Trophoblast cell (in vitro differentiated cells and primary cell): ENCODE results near the gene NR4A1.
A peak's percentile ranks its signal among the peaks of the same experiment; 100 is the strongest.

ENCODE experiments used
- DNase-seq, 2 donors: peaks; one replicate each; pipeline ENCODE4 v3.0.0-alpha.2; 2016
- H2AFZ ChIP-seq: 2 replicates; pipeline ENCODE4 v1.6.1; 2013; ENCODE audit warnings: low read length, moderate library complexity, mild to moderate bottlenecking; ENCODE audit not compliant: insufficient read depth, poor library complexity
- H2AK5ac ChIP-seq: 2 replicates; pipeline ENCODE4 v1.6.1; 2013; ENCODE audit warnings: mild to moderate bottlenecking, low read length
- H2BK120ac ChIP-seq: 2 replicates; pipeline ENCODE4 v1.6.1; 2013; ENCODE audit warnings: low read length, mild to moderate bottlenecking, moderate library complexity; ENCODE audit not compliant: insufficient read depth, poor library complexity
- H2BK12ac ChIP-seq: 2 replicates; pipeline ENCODE4 v1.6.1; 2013; ENCODE audit warnings: mild to moderate bottlenecking, low read length, moderate library complexity
- H2BK5ac ChIP-seq: 2 replicates; pipeline ENCODE4 v1.6.1; 2013; ENCODE audit warnings: low read length, low read depth, moderate library complexity, mild to moderate bottlenecking; ENCODE audit not compliant: poor library complexity
- H3K14ac ChIP-seq: 2 replicates; pipeline ENCODE4 v1.6.1; 2013; ENCODE audit warnings: mild to moderate bottlenecking, low read length
- H3K18ac ChIP-seq: 2 replicates; pipeline ENCODE4 v1.6.1; 2013; ENCODE audit warnings: mild to moderate bottlenecking, low read length
- H3K23ac ChIP-seq: 2 replicates; pipeline ENCODE4 v1.6.1; 2013; ENCODE audit warnings: low read length
- H3K27ac ChIP-seq: 2 replicates; pipeline ENCODE4 v1.5.1; 2013; ENCODE audit warnings: low read depth, mild to moderate bottlenecking, inconsistent platforms, low read length, moderate library complexity
- H3K27me3 ChIP-seq: 2 replicates; pipeline ENCODE4 v1.6.1; 2013; ENCODE audit warnings: inconsistent platforms, mild to moderate bottlenecking, low read length, moderate library complexity; ENCODE audit not compliant: insufficient read depth
- H3K36me3 ChIP-seq, 2 experiments: 1 replicate in 1 of 2; 2 replicates in 1 of 2; pipeline ENCODE4 v1.6.1; 2013; ENCODE audit warnings: low read length in 2 of 2, mild to moderate bottlenecking in 2 of 2, moderate library complexity in 1 of 2; ENCODE audit not compliant: insufficient read depth in 2 of 2, control insufficient read depth in 1 of 2
- H3K4ac ChIP-seq: 2 replicates; pipeline ENCODE4 v1.6.1; 2013; ENCODE audit warnings: low read depth, mild to moderate bottlenecking, low read length, moderate library complexity
- H3K4me1 ChIP-seq, 2 experiments: 1 replicate in 1 of 2; 2 replicates in 1 of 2; pipeline ENCODE4 v1.6.1; 2013; ENCODE audit warnings: low read length in 2 of 2, mild to moderate bottlenecking in 2 of 2, moderate library complexity in 1 of 2; ENCODE audit not compliant: insufficient read depth in 2 of 2, control insufficient read depth in 1 of 2
- H3K4me2 ChIP-seq: 2 replicates; pipeline ENCODE4 v1.6.1; 2013; ENCODE audit warnings: inconsistent platforms, mild to moderate bottlenecking, low read length, moderate library complexity
- H3K4me3 ChIP-seq: 2 replicates; pipeline ENCODE4 v1.5.1; 2013; ENCODE audit warnings: mild to moderate bottlenecking, low read depth, low read length, inconsistent platforms
- H3K79me1 ChIP-seq: one replicate; pipeline ENCODE4 v1.6.1; 2013; ENCODE audit warnings: low read length
- H3K79me2 ChIP-seq: 2 replicates; pipeline ENCODE4 v1.6.1; 2013; ENCODE audit warnings: low read length, mild to moderate bottlenecking; ENCODE audit not compliant: control insufficient read depth, insufficient read depth, poor library complexity
- H3K9ac ChIP-seq: 2 replicates; pipeline ENCODE4 v1.6.1; 2013; ENCODE audit warnings: mild to moderate bottlenecking, low read length
- H3K9me3 ChIP-seq: 2 replicates; pipeline ENCODE4 v1.6.1; 2013; ENCODE audit warnings: low read depth, mild to moderate bottlenecking, control low read depth, inconsistent platforms, low read length; ENCODE audit not compliant: insufficient read depth
- H4K12ac ChIP-seq: 2 replicates; pipeline ENCODE4 v1.6.1; 2013; ENCODE audit warnings: low read depth, mild to moderate bottlenecking, low read length, moderate library complexity
- H4K8ac ChIP-seq: 2 replicates; pipeline ENCODE4 v1.6.1; 2013; ENCODE audit warnings: low read depth, mild to moderate bottlenecking, low read length, moderate library complexity
- H4K91ac ChIP-seq: one replicate; pipeline ENCODE4 v1.6.1; 2013; ENCODE audit warnings: low read depth, mild to moderate bottlenecking, low read length, moderate library complexity
- WGBS: extraction: QIAGEN DNeasy Blood & Tissue Kit; methylation state at CpG from one replicate; pipeline ENCODE4 v1.1.7; 2013; ENCODE audit warnings: missing lambda C conversion rate; ENCODE audit not compliant: insufficient read length, insufficient coverage; ENCODE audit errors: extremely low coverage; 5-methylcytosine and 5-hydroxymethylcytosine counted together

Gene NR4A1

DNA sequence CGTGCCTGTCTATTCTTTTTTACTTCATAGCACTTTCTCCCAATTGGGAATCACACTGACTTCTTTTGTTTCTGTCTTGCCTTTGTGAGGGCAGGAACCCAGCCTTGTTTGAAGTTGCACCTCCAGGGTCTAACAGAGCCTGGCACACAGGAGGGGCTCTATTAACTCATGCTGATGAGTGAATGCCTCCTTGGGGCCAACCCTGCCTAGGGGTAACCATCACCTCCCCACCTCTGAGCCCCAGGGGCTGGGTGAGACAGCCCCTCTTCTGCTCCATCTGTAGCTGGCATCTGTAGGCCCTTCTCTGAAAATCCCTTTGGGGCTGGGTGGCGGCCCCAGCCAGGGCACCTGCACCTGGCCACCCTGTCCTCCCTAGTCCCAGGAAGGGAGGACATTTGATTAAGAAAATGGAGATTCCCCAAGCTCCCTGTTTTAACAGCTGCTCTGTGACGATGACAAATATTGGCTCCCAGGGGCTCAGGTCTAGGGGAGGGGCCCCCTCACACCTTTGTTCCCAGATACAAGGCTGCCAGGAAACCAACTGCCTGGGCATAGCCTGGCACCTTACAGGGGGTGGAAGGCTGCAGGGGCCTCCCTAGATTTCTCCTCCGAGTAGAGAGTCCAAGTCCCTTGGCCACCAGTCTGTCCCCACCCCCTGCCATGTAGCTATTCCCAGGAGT, 32.7 kb upstream of the NR4A1 start:
- no peak overlapping the region for H4K8ac ChIP-seq
- H3K9ac ChIP-seq: no peak overlapping the region
- H4K12ac ChIP-seq: no peak overlapping the region
- H3K4me3 ChIP-seq: no peak overlapping the region
- H3K36me3 ChIP-seq: peaks cover 0 to 2% of the 10 kb centered on the region in 2 experiments
- WGBS: no CpG with 5 or more reads among the region's 4 CpGs
- H2BK5ac ChIP-seq: no peak overlapping the region
- H3K4me2 ChIP-seq: no peak overlapping the region
- no peak overlapping the region for H3K18ac ChIP-seq
- H3K27ac ChIP-seq: no peak overlapping the region
- H3K4ac ChIP-seq: no peak overlapping the region
- H2BK120ac ChIP-seq: no peak overlapping the region
- no peak overlapping the region for H2AFZ ChIP-seq
- H4K91ac ChIP-seq: no peak overlapping the region
- no peak overlapping the region for H3K14ac ChIP-seq
- H3K4me1 ChIP-seq: peaks cover 8 to 19% of the 10 kb centered on the region in 2 experiments
- H3K27me3 ChIP-seq: peaks cover 5% of the 10 kb centered on the region
- H3K23ac ChIP-seq: no peak overlapping the region
- H3K9me3 ChIP-seq: no peaks in the 10 kb centered on the region
- no peak overlapping the region for H2AK5ac ChIP-seq
- no peak overlapping the region for H2BK12ac ChIP-seq
- H3K79me1 ChIP-seq: no peaks in the 10 kb centered on the region
- DNase-seq: no peak
- H3K79me2 ChIP-seq: no peaks in the 10 kb centered on the region

DNA sequence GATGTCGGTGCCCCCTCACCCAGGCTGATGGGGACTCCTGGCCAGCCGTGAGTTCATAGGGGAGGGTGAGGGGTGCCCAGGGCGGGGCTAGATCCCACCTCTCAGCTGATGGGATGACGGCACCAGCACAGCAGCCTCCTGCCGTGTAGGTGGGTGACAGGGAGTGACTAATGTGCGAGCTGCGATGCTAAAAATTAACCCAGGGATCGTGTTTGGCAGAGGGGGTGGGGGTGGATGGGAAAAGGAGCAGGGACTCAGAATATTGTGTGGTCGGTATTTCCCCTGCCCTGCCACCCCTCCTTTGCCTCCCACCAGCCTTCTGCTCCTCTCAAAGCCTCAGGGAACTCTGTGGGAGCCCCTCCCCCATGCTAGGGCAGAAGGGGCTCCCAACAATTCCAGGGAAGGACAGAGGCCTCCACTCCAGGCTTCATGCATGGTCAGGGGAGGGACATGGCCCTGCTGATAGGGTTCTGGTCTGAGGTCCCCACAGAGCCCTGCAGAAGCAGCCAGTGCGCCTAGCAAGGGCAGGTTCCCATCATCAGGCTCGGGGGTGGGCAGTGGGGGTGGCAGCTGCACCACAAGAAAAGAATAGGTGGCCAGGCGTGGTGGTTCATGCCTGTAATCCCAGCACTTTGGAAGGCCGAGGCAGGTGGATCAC, 32.0 kb upstream of the NR4A1 start:
- no peak overlapping the region for H3K9ac ChIP-seq
- DNase-seq: no peak
- H3K27me3 ChIP-seq: peaks cover 5% of the 10 kb centered on the region
- no peaks in the 10 kb centered on the region for H3K79me1 ChIP-seq
- no peak overlapping the region for H3K27ac ChIP-seq
- WGBS: no CpG with 5 or more reads among the region's 13 CpGs
- peaks cover 0 to 2% of the 10 kb centered on the region in 2 experiments for H3K36me3 ChIP-seq
- no peak overlapping the region for H2AFZ ChIP-seq
- no peak overlapping the region for H4K8ac ChIP-seq
- no peaks in the 10 kb centered on the region for H3K79me2 ChIP-seq
- H3K14ac ChIP-seq: no peak overlapping the region
- H3K4me1 ChIP-seq: peaks cover 4 to 14% of the 10 kb centered on the region in 2 experiments
- no peak overlapping the region for H3K4me2 ChIP-seq
- H3K9me3 ChIP-seq: no peaks in the 10 kb centered on the region
- H4K91ac ChIP-seq: no peak overlapping the region
- no peak overlapping the region for H2AK5ac ChIP-seq
- H4K12ac ChIP-seq: no peak overlapping the region
- no peak overlapping the region for H3K4ac ChIP-seq
- H2BK5ac ChIP-seq: no peak overlapping the region
- no peak overlapping the region for H3K23ac ChIP-seq
- H3K4me3 ChIP-seq: no peak overlapping the region
- no peak overlapping the region for H2BK120ac ChIP-seq
- no peak overlapping the region for H3K18ac ChIP-seq
- no peak overlapping the region for H2BK12ac ChIP-seq

DNA sequence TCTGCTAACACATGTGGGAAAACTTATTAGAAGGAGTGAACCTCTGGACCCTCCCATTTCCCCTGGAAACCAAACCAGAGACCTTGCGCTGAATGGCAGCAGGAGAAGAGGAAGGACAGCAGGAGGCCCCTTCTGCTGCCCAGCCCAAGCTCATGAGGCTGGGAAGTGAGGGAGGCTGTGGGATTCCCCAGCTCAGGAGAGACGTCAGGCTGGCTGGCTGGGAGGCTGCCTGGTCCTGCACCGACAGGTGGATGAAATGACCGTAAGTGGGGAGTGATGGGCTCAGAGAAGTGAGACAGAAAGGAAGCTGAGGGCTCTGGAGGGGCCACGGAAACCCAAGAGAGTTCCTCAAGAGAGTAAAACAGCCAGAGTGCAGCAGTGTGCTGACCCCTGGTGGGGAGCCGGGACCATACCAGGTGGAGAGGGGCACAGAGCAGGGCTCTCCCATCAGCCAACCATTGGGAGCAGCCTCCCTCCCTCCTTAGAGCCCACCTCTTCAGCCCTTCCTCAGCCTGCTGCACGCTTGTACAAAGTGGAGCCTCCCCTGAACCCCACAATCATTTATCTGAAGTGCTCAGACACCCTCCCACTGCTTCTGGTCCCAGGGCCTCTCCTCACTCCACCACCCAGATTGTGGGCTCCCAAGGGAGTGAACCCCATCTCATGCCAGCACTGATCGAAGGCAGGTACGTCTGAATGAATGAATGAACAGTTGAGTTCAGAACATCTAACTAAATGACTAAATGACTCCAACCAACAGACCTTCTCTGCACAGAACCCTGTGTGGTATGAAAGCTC, 30.5 kb upstream of the NR4A1 start:
- peaks cover 5% of the 10 kb centered on the region for H3K27me3 ChIP-seq
- H3K27ac ChIP-seq: no peak overlapping the region
- H3K9ac ChIP-seq: no peak overlapping the region
- no peak overlapping the region for H2BK120ac ChIP-seq
- no CpG with 5 or more reads among the region's 9 CpGs for WGBS
- no peak overlapping the region for H4K8ac ChIP-seq
- H3K4me1 ChIP-seq: peaks cover 4 to 14% of the 10 kb centered on the region in 2 experiments
- H3K4me2 ChIP-seq: no peak overlapping the region
- H3K23ac ChIP-seq: no peak overlapping the region
- no peak overlapping the region for H3K18ac ChIP-seq
- H2BK5ac ChIP-seq: no peak overlapping the region
- no peak overlapping the region for H3K14ac ChIP-seq
- H3K36me3 ChIP-seq: no peaks in the 10 kb centered on the region
- H2AFZ ChIP-seq: no peak overlapping the region
- no peak overlapping the region for H2BK12ac ChIP-seq
- H3K79me1 ChIP-seq: no peaks in the 10 kb centered on the region
- H4K12ac ChIP-seq: no peak overlapping the region
- H2AK5ac ChIP-seq: no peak overlapping the region
- DNase-seq: peak in 1 of 2 donors; percentile 41
- H3K9me3 ChIP-seq: no peaks in the 10 kb centered on the region
- no peak overlapping the region for H4K91ac ChIP-seq
- H3K79me2 ChIP-seq: no peaks in the 10 kb centered on the region
- no peak overlapping the region for H3K4ac ChIP-seq
- H3K4me3 ChIP-seq: no peak overlapping the region

DNA sequence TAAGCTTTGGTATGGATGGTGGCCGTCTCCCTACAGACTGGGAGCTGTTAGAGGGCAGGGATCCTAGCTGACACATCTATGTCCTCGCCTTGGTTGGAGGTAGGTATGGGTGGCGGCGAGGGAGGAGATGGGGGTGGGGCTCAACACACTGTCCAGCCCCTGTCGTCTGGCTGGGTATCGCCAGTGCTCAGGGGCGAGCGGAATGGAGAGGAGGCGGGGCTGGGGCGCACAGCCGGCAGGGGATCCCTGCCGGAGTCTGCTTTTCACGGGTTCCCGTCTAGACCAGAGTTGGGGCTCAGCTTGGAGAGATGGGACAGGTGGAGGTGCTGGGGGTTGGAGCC, 28.4 kb upstream of the NR4A1 start:
- H3K4ac ChIP-seq: no peak overlapping the region
- H3K4me1 ChIP-seq: peaks cover 7 to 16% of the 10 kb centered on the region in 2 experiments
- peak overlapping the region; percentile 60 for H3K4me3 ChIP-seq
- no peak overlapping the region for H4K12ac ChIP-seq
- H3K27ac ChIP-seq: no peak overlapping the region
- no CpG with 5 or more reads among the region's 14 CpGs for WGBS
- no peak overlapping the region for H4K8ac ChIP-seq
- no peak overlapping the region for H3K14ac ChIP-seq
- no peak overlapping the region for H2BK12ac ChIP-seq
- peaks cover 5% of the 10 kb centered on the region for H3K27me3 ChIP-seq
- peak overlapping the region; percentile 37 for H2AFZ ChIP-seq
- peak overlapping the region; percentile 84 for H3K4me2 ChIP-seq
- no peaks in the 10 kb centered on the region for H3K79me1 ChIP-seq
- no peaks in the 10 kb centered on the region for H3K9me3 ChIP-seq
- H4K91ac ChIP-seq: no peak overlapping the region
- no peak overlapping the region for H3K23ac ChIP-seq
- peak in 1 of 2 donors; percentile 40 for DNase-seq
- H3K9ac ChIP-seq: no peak overlapping the region
- H3K18ac ChIP-seq: no peak overlapping the region
- no peaks in the 10 kb centered on the region for H3K79me2 ChIP-seq
- no peak overlapping the region for H2BK120ac ChIP-seq
- H2AK5ac ChIP-seq: no peak overlapping the region
- H2BK5ac ChIP-seq: no peak overlapping the region
- no peaks in the 10 kb centered on the region for H3K36me3 ChIP-seq
